Adrenal gland (tissue), 5 donors: ENCODE results near the gene CPD.

ENCODE experiments used
- POLR2A ChIP-seq, 2 donors: fragments of 450-650 bp; IDR thresholded peaks; one replicate each; pipeline ENCODE4 v1.6.1; 2017; ENCODE audit warnings: antibody characterized with exemption in 2 of 2, mild to moderate bottlenecking in 2 of 2, moderate library complexity in 1 of 2
- TF ChIP-seq, protein P1 (sequence below), 6 experiments: fragments of 450-650 bp in 4 of 6; fragments of 200-600 bp in 2 of 6; sonication (generic) in 1 of 6; IDR thresholded peaks; 1 replicate in 5 of 6; 2 replicates in 1 of 6; pipeline versions ENCODE4 v1.5.1 to v1.8.0; 2016 to 2021; ENCODE audit warnings: antibody characterized with exemption in 6 of 6, mild to moderate bottlenecking in 2 of 6, moderate library complexity in 1 of 6
- donor health status: DM: no; HTN: no; CAD: no.

GRCh38 chr17:30472238-30472890, 93.6 kb downstream of the CPD start:
- TF ChIP-seq, protein P1, sequence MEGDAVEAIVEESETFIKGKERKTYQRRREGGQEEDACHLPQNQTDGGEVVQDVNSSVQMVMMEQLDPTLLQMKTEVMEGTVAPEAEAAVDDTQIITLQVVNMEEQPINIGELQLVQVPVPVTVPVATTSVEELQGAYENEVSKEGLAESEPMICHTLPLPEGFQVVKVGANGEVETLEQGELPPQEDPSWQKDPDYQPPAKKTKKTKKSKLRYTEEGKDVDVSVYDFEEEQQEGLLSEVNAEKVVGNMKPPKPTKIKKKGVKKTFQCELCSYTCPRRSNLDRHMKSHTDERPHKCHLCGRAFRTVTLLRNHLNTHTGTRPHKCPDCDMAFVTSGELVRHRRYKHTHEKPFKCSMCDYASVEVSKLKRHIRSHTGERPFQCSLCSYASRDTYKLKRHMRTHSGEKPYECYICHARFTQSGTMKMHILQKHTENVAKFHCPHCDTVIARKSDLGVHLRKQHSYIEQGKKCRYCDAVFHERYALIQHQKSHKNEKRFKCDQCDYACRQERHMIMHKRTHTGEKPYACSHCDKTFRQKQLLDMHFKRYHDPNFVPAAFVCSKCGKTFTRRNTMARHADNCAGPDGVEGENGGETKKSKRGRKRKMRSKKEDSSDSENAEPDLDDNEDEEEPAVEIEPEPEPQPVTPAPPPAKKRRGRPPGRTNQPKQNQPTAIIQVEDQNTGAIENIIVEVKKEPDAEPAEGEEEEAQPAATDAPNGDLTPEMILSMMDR (IDR thresholded peaks at IDR 0.05): no peak
- no peak for TF ChIP-seq POLR2A (IDR thresholded peaks at IDR 0.05)
